GM18951 (cell line): ENCODE data around the gene PLBD2.

Experiments used
- POLR2A ChIP-seq: IDR thresholded peaks from 4 replicates; pipeline ENCODE4 v1.6.1; 2011; ENCODE audit warnings: mild to moderate bottlenecking; ENCODE audit not compliant: insufficient read length, insufficient read depth; ENCODE audit errors: extremely low read depth
- in situ Hi-C: fragments of 300-500 bp; cut with MboI; formaldehyde crosslinking; loops from one replicate; pipeline ENCODE4 v1.12.0; 2022; ENCODE audit warnings: low sequenced_read_pairs, mixed read lengths, inconsistent platforms; ENCODE audit not compliant: unreplicated experiment

The PLBD2 gene

GRCh38 chr12:113370923-113371682, 12.7 kb downstream of the PLBD2 start:
- no peak for TF ChIP-seq POLR2A
- in situ Hi-C loops: no loop called here

GRCh38 chr12:113371808-113372207, 13.4 kb downstream of the PLBD2 start:
- in situ Hi-C loops: no loop called here

GRCh38 chr12:113372371-113372770, 14.0 kb downstream of the PLBD2 start:
- TF ChIP-seq POLR2A: no peak
- in situ Hi-C loops: no loop called here

More at GRCh38 chr12:113371808-113372207, 13.4 kb downstream of the PLBD2 start:
- no peak for TF ChIP-seq POLR2A

- no peak for TF ChIP-seq POLR2A
- in situ Hi-C loops: no loop called here
Measured at GRCh38 chr12:113373440-113373839, 15.1 kb downstream of the PLBD2 start.

GRCh38 chr12:113373969-113374368, 15.6 kb downstream of the PLBD2 start:
- no peak for TF ChIP-seq POLR2A
- in situ Hi-C loops: no loop called here

GRCh38 chr12:113374823-113375428, 16.5 kb downstream of the PLBD2 start:
- in situ Hi-C loops: no loop called here
- no peak for TF ChIP-seq POLR2A

GRCh38 chr12:113378291-113378690, 19.9 kb downstream of the PLBD2 start:
- TF ChIP-seq POLR2A: no peak
- in situ Hi-C loops: no loop called here

GRCh38 chr12:113381220-113381619, 22.8 kb downstream of the PLBD2 start:
- no peak for TF ChIP-seq POLR2A
- in situ Hi-C loops: no loop called here

GRCh38 chr12:113382206-113382605, 23.8 kb downstream of the PLBD2 start:
- no peak for TF ChIP-seq POLR2A
- in situ Hi-C loops: no loop called here

- in situ Hi-C loops: no loop called here
- TF ChIP-seq POLR2A: no peak
Measured at GRCh38 chr12:113384778-113385177, 26.4 kb downstream of the PLBD2 start.

- in situ Hi-C loops: no loop called here
- no peak for TF ChIP-seq POLR2A
Measured at GRCh38 chr12:113385282-113385882, 27.0 kb downstream of the PLBD2 start.

- in situ Hi-C loops: no loop called here
- no peak for TF ChIP-seq POLR2A
Measured at GRCh38 chr12:113386866-113387566, 28.6 kb downstream of the PLBD2 start.

- in situ Hi-C loops: no loop called here
Measured at GRCh38 chr12:113387631-113388030, 29.2 kb downstream of the PLBD2 start.

More at GRCh38 chr12:113387631-113388030, 29.2 kb downstream of the PLBD2 start:
- TF ChIP-seq POLR2A: no peak
